HG03060 (cell line): ENCODE data around the gene MORN1.

Source experiments
- ATAC-seq: cut with Tn5 transposase; IDR thresholded peaks from one replicate; pipeline ENCODE4 v1.9.1; 2021; ENCODE audit warnings: low read depth, moderate number of reproducible peaks; ENCODE audit not compliant: unreplicated experiment

Gene MORN1

GRCh38 chr1:2282556-2283270 is 108.6 kb downstream of the MORN1 start:
- ATAC-seq: no peak

GRCh38 chr1:2279817-2280216 is 111.5 kb downstream of the MORN1 start:
- ATAC-seq: no peak

GRCh38 chr1:2279210-2279639 is 112.1 kb downstream of the MORN1 start:
- ATAC-seq: no peak

GRCh38 chr1:2278591-2279209 is 112.7 kb downstream of the MORN1 start:
- ATAC-seq: no peak

GRCh38 chr1:2277741-2278488 is 113.4 kb downstream of the MORN1 start:
- no peak for ATAC-seq

GRCh38 chr1:2276803-2277580 is 114.4 kb downstream of the MORN1 start:
- ATAC-seq: no peak

- no peak for ATAC-seq
Observed at GRCh38 chr1:2275796-2276536, 115.4 kb downstream of the MORN1 start.

GRCh38 chr1:2274929-2275475 is 116.4 kb downstream of the MORN1 start:
- ATAC-seq: no peak

- no peak for ATAC-seq
Observed at GRCh38 chr1:2274231-2274928, 117.0 kb downstream of the MORN1 start.

- no peak for ATAC-seq
Observed at GRCh38 chr1:2273401-2274090, 117.8 kb downstream of the MORN1 start.

- no peak for ATAC-seq
Observed at GRCh38 chr1:2272686-2273400, 118.5 kb downstream of the MORN1 start.

- no peak for ATAC-seq
Observed at GRCh38 chr1:2271841-2272655, 119.3 kb downstream of the MORN1 start.
